ENCODE results near the gene CST9. TPM values are rescaled to one million over a fixed set of nuclear protein-coding genes. Genes with fewer than 3 reads are reported as not detected.

CST9 gene
- total and polyA plus RNA-seq, 2 donors (not counting 3 experiments of a cell fraction or from before 2014, with no cell fraction given) = not detected

- CTCF ChIA-PET = interaction anchor here (1.5 kb wide), 1 partner anchor 37 kb away, joined by 4 read pairs; no protein-coding TSS in a partner anchor
- FAIRE-seq = peak; percentile 50
- no TSS peak for BruUV-seq (replicated peaks)
These were observed 24.7 kb upstream of the CST9 start for GRCh38 chr20:23630392-23630849.

More at GRCh38 chr20:23630392-23630849, 24.7 kb upstream of the CST9 start:
- peaks cover 0 to 15% of the 10 kb centered on the region in 2 experiments for H3K36me3 ChIP-seq (ENCODE audit: control insufficient read depth in 2 of 2, extremely low read depth in 1 of 2, insufficient read depth in 2 of 2, low read length in 2 of 2)
- H3K9me1 ChIP-seq (replicated peaks; ENCODE audit: control insufficient read depth, extremely low read depth, insufficient read depth, low read length) = no peaks in the 10 kb centered on the region
- no peaks in the 10 kb centered on the region for H3K27me3 ChIP-seq (ENCODE audit: control insufficient read depth in 2 of 2, insufficient read depth in 2 of 2, low read length in 2 of 2)
- POLR2A ChIA-PET = no interaction called here
- no peak overlapping the region for H3K4me3 ChIP-seq (replicated peaks in 1 of 3; ENCODE audit: insufficient read depth in 1 of 3, low read depth in 1 of 3, low read length in 3 of 3)
- H3K4me2 ChIP-seq (ENCODE audit: insufficient read depth, low read length) = no peak overlapping the region
- no peak overlapping the region for H3K9ac ChIP-seq (replicated peaks; ENCODE audit: extremely low read depth, insufficient read depth, low read length)
- peaks cover 24% of the 10 kb centered on the region for H3K4me1 ChIP-seq (ENCODE audit: control insufficient read depth, extremely low read depth, insufficient read depth, low read length)
- no peaks in the 10 kb centered on the region for H3K9me3 ChIP-seq (replicated peaks; ENCODE audit: control insufficient read depth, insufficient read depth, low read length)
- dilution Hi-C loops (cut with MboI; ENCODE audit: extremely low pct_ligation_motif_present, low sequenced_read_pairs) (no loop called here), intact Hi-C loops (cut with micrococcal nuclease) (no loop called here)
- H4K20me1 ChIP-seq (replicated peaks; ENCODE audit: control insufficient read depth, extremely low read depth, insufficient read depth, low read length) = no peaks in the 10 kb centered on the region
- TF ChIP-seq EZH2 (IDR thresholded peaks at IDR 0.05; ENCODE audit: borderline replicate concordance, low read depth, low read length, severe bottlenecking) = no peak
- no peak for TF ChIP-seq JUN (IDR thresholded peaks at IDR 0.05; ENCODE audit: borderline replicate concordance, insufficient read depth, insufficient read length, low read depth)
- TF ChIP-seq GATA2 (IDR thresholded peaks at IDR 0.05; ENCODE audit: insufficient read depth, insufficient read length, low read depth, low read length) = no peak
- no peak for TF ChIP-seq POLR2AphosphoS5 (IDR thresholded peaks at IDR 0.05; ENCODE audit: insufficient read depth, low read depth, low read length)
- no peak for TF ChIP-seq FOS (IDR thresholded peaks at IDR 0.05; ENCODE audit: borderline replicate concordance, insufficient read depth, low read length)
- no peak for TF ChIP-seq POLR2A (IDR thresholded peaks at IDR 0.05; ENCODE audit: low read depth, low read length)
- TF ChIP-seq CTCF (IDR thresholded peaks at IDR 0.05; ENCODE audit: extremely low read depth in 1 of 2, insufficient read depth in 1 of 2, low read depth in 1 of 2, low read length in 2 of 2) = no peak
- no peak for TF ChIP-seq MYC (IDR thresholded peaks at IDR 0.05; ENCODE audit: low read depth, low read length)
- TF ChIP-seq MAX (IDR thresholded peaks at IDR 0.05; ENCODE audit: insufficient read depth, insufficient read length) = no peak
- H3K27ac ChIP-seq (ENCODE audit: insufficient read depth, low read depth, low read length) = peak overlapping the region; percentile 29
- peaks cover 9% of the 10 kb centered on the region for H3K79me2 ChIP-seq (ENCODE audit: control insufficient read depth, insufficient read depth, low read length)
- H2AFZ ChIP-seq (ENCODE audit: low read depth, low read length) = no peak overlapping the region
- DNase-seq (ENCODE audit: low read depth, low spot score) = no peak

Data from endothelial cell of umbilical vein (primary cell).